Ascending aorta (tissue), 2 donors: ENCODE measurements around the gene MAGI3. TPM values are rescaled to one million over a fixed set of nuclear protein-coding genes. Genes with fewer than 3 reads are reported as not detected.

Source experiments
- DNase-seq, 2 donors: peaks; one replicate each; pipeline ENCODE4 v3.0.0-alpha.2; 2019; ENCODE audit warnings: low spot score in 2 of 2
- H3K27ac ChIP-seq, 2 donors: fragments of 200-600 bp; sonication (generic); one replicate each; pipeline ENCODE4 v1.5.1; 2016 to 2017; ENCODE audit warnings: mild to moderate bottlenecking in 1 of 2
- H3K27me3 ChIP-seq: fragments of 200-600 bp; sonication (generic); one replicate; pipeline ENCODE4 v1.5.1; 2017
- H3K36me3 ChIP-seq, 2 donors: fragments of 200-600 bp; sonication (generic); one replicate each; pipeline ENCODE4 v1.5.1; 2016
- H3K4me1 ChIP-seq, 2 donors: fragments of 200-600 bp; sonication (generic); one replicate each; pipeline ENCODE4 v1.5.1; 2016 to 2017; ENCODE audit warnings: mild to moderate bottlenecking in 1 of 2
- H3K4me3 ChIP-seq, 2 donors: fragments of 200-600 bp; sonication (generic); one replicate each; pipeline ENCODE4 v1.5.1; 2016 to 2017; ENCODE audit warnings: mild to moderate bottlenecking in 1 of 2
- H3K9me3 ChIP-seq, 2 donors: fragments of 200-600 bp; sonication (generic); one replicate each; pipeline ENCODE4 v1.5.1; 2016
- intact Hi-C: fragments of 100-400 bp; cut with DNase I; formaldehyde crosslinking; loops from one replicate; pipeline ENCODE4 v1.15.1; 2023
- total RNA-seq: library from RNA; depleted of rRNA; stranded (reverse); fragments of >200 nt; gene quantifications from one replicate; pipeline ENCODE4 v1.1.0, GENCODE V29; 2016
- TF ChIP-seq, protein P1 (sequence below), 3 experiments: fragments of 200-600 bp in 2 of 3; fragments of 450-650 bp in 1 of 3; sonication (generic) in 2 of 3; IDR thresholded peaks; one replicate each; pipeline ENCODE4 v1.5.1; 2016 to 2019; ENCODE audit warnings: antibody characterized with exemption in 3 of 3, mild to moderate bottlenecking in 1 of 3, moderate library complexity in 1 of 3

MAGI3 gene
- total RNA-seq, 1 donor from 2014 or later: 14.9 TPM

DNA sequence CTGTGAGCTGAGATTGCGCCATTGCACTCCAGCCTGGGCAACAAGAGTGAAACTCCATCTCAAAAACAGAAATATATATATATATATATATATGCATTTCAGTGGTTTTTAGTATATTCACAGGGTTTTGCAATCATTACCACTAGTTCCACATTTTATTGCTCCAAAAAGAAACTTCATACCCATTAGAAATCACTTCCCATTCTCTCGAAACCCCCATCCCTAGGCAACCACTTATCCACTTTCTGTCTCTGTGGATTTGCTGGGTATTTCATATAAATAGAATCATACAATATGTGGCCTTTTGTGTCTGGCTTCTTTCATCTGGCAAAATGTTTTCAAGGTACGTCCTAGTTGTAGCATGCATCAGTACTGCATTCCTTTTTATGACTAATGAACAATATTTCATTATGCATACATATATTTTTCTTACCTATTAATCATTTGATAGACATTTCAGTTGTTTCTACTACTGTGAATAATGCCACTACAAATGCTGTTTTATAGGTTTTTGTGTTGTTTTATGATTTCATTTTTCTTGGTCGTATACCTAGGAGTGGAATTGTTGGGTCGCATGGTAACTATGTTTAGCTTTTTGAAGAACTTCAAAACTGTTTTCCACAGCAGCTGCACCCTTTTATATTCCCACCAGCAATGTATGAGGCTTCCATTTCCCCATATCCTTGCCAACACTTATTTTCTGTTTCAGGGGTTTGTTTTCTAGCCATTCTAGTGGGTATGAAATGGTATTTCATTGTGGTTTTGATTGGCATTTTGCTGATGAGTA is 273.0 kb downstream of the MAGI3 start:
- Histone ChIP-seq H3K36me3 (peaks cover 0 to 4% of the 10 kb centered on the region in 2 donors), H3K27ac (no peak overlapping the region), H3K4me1 (no peaks in the 10 kb centered on the region), H3K27me3 (no peaks in the 10 kb centered on the region), H3K4me3 (no peak overlapping the region), H3K9me3 (no peaks in the 10 kb centered on the region)
- no peak for DNase-seq
- TF ChIP-seq, protein P1, sequence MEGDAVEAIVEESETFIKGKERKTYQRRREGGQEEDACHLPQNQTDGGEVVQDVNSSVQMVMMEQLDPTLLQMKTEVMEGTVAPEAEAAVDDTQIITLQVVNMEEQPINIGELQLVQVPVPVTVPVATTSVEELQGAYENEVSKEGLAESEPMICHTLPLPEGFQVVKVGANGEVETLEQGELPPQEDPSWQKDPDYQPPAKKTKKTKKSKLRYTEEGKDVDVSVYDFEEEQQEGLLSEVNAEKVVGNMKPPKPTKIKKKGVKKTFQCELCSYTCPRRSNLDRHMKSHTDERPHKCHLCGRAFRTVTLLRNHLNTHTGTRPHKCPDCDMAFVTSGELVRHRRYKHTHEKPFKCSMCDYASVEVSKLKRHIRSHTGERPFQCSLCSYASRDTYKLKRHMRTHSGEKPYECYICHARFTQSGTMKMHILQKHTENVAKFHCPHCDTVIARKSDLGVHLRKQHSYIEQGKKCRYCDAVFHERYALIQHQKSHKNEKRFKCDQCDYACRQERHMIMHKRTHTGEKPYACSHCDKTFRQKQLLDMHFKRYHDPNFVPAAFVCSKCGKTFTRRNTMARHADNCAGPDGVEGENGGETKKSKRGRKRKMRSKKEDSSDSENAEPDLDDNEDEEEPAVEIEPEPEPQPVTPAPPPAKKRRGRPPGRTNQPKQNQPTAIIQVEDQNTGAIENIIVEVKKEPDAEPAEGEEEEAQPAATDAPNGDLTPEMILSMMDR (IDR thresholded peaks at IDR 0.05): no peak
- intact Hi-C loops: no loop called here

DNA sequence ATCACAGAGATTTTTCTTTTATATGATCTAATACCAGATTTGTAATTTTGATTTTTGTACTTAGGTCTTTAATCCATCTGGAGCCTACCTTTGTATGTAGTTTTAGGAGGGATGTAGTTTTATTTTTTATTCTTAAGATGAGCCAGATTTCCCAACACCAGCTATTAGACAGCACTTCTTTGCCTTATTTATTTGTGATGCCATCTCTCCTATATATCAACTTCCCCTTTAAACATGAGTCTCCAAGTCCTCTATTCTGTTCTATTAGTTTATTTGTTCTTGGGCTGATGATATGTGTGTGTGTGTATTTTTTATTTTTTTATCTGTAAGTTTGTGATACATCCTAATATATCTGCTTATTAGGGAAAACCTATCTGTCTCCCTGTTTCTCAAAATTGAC is 274.8 kb downstream of the MAGI3 start:
- no peak for DNase-seq
- no peaks in the 10 kb centered on the region for H3K27me3 ChIP-seq
- H3K4me3 ChIP-seq: no peak overlapping the region
- no peaks in the 10 kb centered on the region for H3K4me1 ChIP-seq
- intact Hi-C loops: no loop called here
- no peak overlapping the region for H3K27ac ChIP-seq
- peaks cover 0 to 4% of the 10 kb centered on the region in 2 donors for H3K36me3 ChIP-seq
- TF ChIP-seq, protein P1 (IDR thresholded peaks at IDR 0.05): no peak
- no peaks in the 10 kb centered on the region for H3K9me3 ChIP-seq

DNA sequence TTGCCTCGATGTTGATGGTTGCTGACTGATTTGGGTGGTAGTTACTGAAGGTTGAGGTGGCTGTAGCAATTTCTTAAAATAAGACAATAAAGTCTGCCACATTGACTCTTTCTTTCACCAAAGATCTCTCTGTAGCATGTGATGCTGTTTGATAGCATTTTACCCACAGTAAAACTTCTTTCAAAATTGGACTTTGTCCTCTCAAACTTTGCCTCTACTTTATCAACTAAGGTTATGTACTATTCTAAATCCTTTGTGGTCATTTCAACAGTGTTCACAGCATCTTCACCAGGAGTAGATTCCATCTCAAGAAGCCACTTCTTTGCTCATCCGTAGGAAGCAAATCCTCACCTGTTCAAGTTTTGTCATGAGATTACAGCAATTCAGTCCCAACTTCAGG is 275.8 kb downstream of the MAGI3 start:
- H3K36me3 ChIP-seq: peaks cover 0 to 5% of the 10 kb centered on the region in 2 donors
- no peak for DNase-seq
- intact Hi-C loops: no loop called here
- no peaks in the 10 kb centered on the region for H3K4me1 ChIP-seq
- TF ChIP-seq, protein P1 (IDR thresholded peaks at IDR 0.05): no peak
- no peaks in the 10 kb centered on the region for H3K9me3 ChIP-seq
- H3K27me3 ChIP-seq: no peaks in the 10 kb centered on the region
- no peak overlapping the region for H3K27ac ChIP-seq
- no peak overlapping the region for H3K4me3 ChIP-seq

DNA sequence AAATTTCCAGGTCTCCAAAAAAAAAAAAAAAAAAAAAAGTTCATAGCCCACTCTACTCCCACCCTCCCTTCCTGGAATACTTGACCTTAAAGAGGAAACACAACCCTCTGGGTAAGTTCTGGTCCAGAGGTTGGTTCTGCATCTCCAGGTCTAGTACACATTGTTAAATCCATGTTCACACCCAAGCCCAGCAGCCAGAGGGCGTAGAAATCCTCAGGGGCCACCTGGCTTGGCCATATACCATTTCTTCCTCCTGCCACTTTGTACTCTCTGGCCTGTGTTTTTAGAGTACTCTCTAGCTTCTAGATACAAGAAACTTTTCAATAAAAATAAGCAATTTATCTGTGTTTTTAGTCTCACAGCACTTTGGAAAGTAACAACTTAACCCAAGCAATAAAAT is 279.7 kb downstream of the MAGI3 start:
- intact Hi-C loops: no loop called here
- TF ChIP-seq, protein P1 (IDR thresholded peaks at IDR 0.05): no peak
- H3K4me3 ChIP-seq: no peak overlapping the region
- DNase-seq: no peak
- no peaks in the 10 kb centered on the region for H3K27me3 ChIP-seq
- no peaks in the 10 kb centered on the region for H3K4me1 ChIP-seq
- H3K9me3 ChIP-seq: no peaks in the 10 kb centered on the region
- H3K36me3 ChIP-seq: peaks cover 5 to 28% of the 10 kb centered on the region in 2 donors
- H3K27ac ChIP-seq: no peak overlapping the region

DNA sequence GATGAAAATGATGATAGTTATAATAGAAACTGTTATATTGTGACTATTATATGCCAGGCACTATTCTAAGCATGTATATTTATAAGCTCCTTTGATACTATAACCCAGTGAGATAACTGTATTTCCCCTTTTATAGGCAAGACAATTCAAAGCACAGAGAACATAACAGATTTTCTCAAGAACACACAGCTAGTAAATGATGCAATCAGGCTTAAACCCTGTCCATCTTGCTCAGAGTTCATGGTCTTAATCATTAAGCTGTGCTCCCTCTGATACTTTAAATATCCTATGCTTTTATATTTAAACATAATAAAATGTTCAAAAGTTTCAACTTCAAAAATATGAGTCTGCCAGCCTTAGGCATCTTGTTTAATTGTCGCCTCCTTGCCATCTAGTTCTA is 280.3 kb downstream of the MAGI3 start:
- Histone ChIP-seq H3K9me3 (no peaks in the 10 kb centered on the region), H3K36me3 (peaks cover 5 to 28% of the 10 kb centered on the region in 2 donors), H3K27ac (no peak overlapping the region), H3K4me3 (no peak overlapping the region), H3K4me1 (no peaks in the 10 kb centered on the region), H3K27me3 (no peaks in the 10 kb centered on the region)
- intact Hi-C loops: no loop called here
- TF ChIP-seq, protein P1 (IDR thresholded peaks at IDR 0.05): no peak
- no peak for DNase-seq
